DOHH2 (cell line): ENCODE data around the gene NMUR1.

Experiments used
- CTCF ChIP-seq: fragments of 200-600 bp; sonication (generic); IDR thresholded peaks from one replicate; pipeline ENCODE4 v1.5.1; 2014; ENCODE audit warnings: antibody characterized with exemption, mild to moderate bottlenecking, low read depth, low read length; ENCODE audit not compliant: poor library complexity, severe bottlenecking
- EZH2phosphoT487 ChIP-seq: fragments of 200-600 bp; sonication (generic); IDR thresholded peaks from 2 replicates; pipeline ENCODE4 v1.6.1; 2017; ENCODE audit warnings: borderline replicate concordance, mild to moderate bottlenecking, antibody characterized with exemption, low read length, moderate library complexity, mixed read lengths

DNA sequence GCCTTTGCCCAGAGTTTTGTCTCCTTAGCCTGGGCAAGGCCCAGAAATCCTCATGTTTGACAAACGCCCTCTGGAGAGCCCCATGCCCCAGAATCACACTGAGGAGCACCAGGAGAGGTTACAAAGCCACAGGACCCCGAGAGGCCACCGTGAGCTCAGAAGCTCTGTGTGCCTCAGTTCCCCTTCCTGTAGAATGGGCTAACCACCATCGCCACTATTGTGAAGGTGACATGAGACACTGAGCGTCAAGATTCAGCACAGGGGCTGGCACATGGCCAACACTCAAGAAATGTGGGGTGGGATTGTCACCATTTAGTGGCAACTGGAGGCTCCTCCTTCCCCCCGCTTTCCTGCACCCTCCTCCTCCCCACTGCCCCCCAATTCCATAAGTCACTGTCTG is 1.2 kb upstream of the NMUR1 start:
- no peak for TF ChIP-seq CTCF
- no peak for TF ChIP-seq EZH2phosphoT487
